HG02981 (cell line): ENCODE data around the gene SEMA5B.

Source experiments
- ATAC-seq: cut with Tn5 transposase; IDR thresholded peaks from one replicate; pipeline ENCODE4 v1.9.1; 2021; ENCODE audit warnings: mild to moderate bottlenecking, moderate library complexity; ENCODE audit not compliant: unreplicated experiment

SEMA5B gene

GRCh38 chr3:123026565-123027291 lies 835 bp downstream of the SEMA5B start:
- ATAC-seq = no peak

DNA sequence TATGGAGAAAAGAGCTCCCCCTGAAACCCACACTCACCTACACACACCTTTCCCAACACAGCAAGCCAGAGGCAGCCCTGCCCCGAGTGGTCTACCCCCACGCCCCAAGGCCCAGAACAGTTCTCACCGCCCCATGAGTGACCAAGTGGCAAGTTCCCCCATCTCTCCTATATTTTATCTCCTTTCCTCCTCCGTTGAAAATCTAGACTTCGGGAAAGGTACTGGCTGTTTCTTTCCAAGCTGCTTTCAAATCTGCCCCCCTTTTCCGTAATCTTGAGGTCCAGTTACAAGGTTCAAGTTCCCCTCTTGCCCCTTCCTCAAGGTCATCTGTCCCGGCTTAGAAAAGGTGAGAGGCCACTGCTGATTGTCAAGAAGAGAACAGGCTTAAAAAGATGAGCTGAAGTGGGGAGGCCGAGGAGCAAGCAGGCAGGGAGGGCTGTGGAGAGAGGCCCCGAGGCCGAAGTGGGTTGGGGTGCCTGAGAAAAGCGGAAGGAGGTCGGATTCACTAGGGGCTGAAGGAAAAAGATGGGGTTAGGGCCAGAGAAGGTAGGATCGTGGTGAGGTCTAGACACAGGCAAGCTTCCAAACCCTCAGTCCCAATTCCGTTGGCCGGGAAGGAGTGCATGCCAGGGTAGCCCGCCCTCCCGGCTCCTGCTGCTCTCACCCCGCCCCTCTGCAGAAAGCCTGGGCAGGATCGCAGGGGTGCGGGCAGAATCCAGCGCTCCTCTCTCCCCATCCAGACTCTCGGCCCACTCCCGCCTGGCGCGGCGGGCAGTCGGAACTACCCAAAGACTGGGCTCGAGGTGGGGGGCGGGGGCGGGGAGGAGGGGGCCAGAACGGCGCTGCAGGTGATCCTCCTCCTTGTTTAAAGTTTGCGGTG lies 1.7 kb downstream of the SEMA5B start:
- no peak for ATAC-seq

- no peak for ATAC-seq
Observed at GRCh38 chr3:123024056-123024455, 3.5 kb downstream of the SEMA5B start.

DNA sequence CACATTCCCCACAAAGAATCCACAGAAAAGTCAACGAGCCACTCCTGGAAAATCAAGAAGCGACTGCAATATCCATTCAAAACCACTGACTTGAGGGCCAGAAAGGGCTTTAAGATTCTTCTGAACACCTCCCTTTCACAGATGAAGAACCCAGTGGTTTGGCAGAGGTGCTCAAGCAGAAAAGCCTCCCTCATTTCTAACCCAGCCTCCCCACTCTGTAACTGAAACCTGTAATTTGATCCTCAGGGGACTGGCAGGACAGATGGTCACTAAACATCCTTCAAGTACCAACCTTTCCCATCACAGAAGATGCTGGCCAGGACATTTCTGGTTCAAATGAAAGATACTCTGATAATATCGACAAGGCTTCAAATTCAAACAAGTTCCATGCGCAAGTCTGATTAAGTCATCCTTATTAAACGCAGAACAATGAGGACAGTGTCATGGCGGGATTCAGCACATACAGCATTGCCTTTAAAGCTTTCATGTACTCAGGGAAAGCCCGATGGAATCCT lies 5.5 kb downstream of the SEMA5B start:
- no peak for ATAC-seq

DNA sequence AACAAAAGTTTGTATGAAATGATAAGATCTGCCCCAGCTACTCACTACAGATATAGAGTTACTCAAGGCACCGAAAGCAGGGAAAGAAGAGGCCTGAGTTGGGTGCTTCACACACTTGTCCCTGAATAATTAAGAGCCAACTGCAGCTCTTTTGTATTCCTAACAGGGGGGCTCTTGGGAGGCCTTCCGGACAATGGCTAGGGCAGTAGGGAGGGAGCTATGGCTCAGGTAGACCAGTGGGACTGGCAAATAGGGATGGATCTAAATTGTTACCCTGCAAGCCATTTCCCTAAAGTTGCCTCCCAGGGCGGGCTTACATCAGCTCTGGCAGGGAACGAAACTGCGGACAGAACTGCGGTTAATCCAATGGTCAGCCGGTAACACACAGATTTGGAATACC lies 6.2 kb downstream of the SEMA5B start:
- ATAC-seq = no peak

GRCh38 chr3:123020709-123021108 lies 6.9 kb downstream of the SEMA5B start:
- ATAC-seq = no peak

- no peak for ATAC-seq
Observed at GRCh38 chr3:123019591-123019990, 8.0 kb downstream of the SEMA5B start.

- no peak for ATAC-seq
Observed at GRCh38 chr3:123019161-123019560, 8.4 kb downstream of the SEMA5B start.

DNA sequence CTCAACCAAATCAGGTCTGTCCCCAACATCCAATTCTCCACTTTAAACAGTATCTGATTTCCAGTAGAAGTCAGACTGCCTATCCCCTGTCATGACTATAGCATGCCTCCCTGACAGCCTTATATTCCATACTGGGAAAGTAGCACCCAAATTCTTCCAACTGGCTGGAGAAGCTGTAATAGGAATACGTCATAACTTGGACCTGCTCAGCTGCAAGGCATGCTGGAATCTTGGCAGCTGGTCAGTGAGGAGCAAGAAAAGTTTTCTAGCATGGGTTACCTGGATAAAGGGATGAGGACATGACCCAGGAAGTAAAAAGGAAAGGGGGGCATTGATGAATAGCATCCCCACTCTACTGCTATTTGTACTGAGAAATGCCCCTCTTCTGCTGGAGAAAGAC lies 8.9 kb downstream of the SEMA5B start:
- no peak for ATAC-seq

GRCh38 chr3:123015596-123015995 lies 12.0 kb downstream of the SEMA5B start:
- ATAC-seq = no peak

DNA sequence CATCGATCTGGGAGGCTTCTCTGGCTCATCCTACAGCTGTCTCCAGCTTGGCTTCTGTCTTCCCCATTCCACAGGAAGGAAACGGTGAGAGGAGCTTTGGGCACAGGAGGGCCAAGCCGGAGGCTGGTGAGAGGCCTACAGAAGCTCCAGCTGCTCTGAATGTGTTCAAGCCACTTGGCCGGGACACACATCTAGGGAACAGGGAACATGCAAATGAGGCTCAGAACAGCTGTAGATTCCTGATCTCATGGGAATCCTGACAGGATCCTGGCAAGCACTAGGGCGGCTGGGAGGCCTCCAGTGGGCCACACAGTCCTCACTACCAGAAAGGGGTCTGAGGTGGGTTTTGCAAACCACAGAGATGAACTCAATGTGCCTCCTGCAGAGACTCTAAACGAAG lies 13.7 kb downstream of the SEMA5B start:
- ATAC-seq = no peak

DNA sequence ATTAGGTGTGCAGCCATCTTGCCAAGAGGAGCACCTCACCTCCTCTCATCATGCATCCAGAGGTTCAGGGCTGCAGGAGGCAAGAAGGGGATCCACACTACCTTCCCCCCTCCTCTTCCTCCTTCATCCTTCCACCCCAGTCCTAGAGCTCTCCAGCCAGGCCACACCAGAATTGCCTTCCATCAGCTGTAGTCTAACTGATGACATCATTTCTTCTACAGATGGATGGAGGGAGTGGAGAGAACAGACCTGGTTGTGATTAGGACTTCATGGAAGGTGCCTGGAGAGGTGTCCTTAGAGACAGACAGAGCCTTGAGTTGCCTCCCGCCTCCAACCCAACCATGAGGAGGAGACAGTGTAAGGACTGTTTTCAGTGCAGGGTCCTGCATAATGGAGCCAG lies 14.9 kb downstream of the SEMA5B start:
- ATAC-seq = no peak

DNA sequence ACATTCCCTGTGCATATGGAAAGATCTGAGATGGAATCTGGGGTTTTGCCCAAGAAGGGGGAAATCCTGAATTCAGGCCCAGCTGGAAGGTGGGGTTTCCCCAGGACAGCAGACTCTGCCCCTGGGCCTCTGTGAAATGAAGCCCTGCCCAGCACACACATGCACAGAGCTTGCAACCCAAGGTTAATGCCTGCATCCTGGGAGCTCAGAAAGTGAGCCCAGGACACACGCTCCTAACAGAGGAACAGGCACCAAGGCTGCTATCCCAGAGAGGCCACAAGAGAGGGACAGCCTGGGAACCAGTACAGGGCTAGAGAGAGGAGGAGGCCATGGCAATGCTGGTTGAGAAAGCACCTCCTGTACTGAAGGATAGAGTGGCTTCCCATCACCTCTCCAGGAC lies 16.1 kb downstream of the SEMA5B start:
- ATAC-seq = no peak

DNA sequence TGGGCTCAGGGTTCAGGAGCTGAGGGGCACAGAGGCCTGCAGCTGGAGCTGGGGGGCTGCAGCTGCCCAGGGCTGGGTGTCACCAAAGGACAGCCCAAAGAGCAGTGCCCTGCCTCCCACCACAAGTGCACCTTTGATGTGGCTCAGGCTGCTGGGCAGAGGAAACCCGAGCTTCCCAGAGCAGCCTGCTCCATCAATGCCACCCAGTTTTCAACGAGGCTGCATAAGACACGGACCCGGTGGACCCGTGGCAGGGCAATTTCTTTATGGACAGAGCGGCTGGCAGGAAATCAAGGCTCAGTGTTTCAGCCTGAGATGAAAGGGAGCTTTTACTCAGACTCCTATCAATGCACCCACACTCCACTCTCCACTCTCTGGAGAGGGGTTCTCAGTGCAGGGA lies 18.7 kb downstream of the SEMA5B start:
- no peak for ATAC-seq

GRCh38 chr3:123006609-123007008 lies 21.0 kb downstream of the SEMA5B start:
- no peak for ATAC-seq

GRCh38 chr3:123005291-123005690 lies 22.3 kb downstream of the SEMA5B start:
- ATAC-seq = no peak

GRCh38 chr3:123004201-123004918 lies 23.2 kb downstream of the SEMA5B start:
- ATAC-seq = no peak

- ATAC-seq = no peak
Observed at GRCh38 chr3:123002749-123003497, 24.6 kb downstream of the SEMA5B start.

DNA sequence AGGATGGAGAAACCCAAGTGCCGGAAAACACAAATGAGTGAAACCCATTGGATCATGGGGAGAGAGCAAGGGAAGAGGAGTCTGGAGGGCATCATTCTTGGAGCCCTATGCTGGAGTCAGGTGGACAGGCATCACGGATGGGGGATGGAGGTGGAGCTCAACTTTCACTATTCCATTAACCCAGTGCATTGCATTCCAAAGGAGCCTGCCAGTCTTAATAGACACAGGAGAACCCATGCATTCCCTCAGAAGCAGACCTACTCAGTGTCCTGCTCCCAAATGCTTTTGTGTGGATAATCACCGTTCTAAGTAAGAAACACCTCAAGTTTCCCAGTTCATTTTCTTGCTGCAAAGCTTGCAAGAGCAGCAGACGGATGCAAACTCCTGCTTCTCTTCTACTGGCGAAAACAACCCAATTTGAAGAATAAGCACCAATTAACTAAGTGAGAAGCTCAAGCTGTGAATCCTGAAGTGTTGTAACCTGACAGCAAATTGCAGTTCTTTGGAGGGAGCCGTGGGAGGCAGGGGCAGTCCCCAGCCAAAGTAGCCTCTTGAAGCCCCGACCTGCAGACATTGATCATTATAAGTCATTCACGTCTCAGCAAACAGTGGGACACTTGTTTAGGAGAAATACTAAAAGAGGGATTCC lies 25.3 kb downstream of the SEMA5B start:
- ATAC-seq = no peak

DNA sequence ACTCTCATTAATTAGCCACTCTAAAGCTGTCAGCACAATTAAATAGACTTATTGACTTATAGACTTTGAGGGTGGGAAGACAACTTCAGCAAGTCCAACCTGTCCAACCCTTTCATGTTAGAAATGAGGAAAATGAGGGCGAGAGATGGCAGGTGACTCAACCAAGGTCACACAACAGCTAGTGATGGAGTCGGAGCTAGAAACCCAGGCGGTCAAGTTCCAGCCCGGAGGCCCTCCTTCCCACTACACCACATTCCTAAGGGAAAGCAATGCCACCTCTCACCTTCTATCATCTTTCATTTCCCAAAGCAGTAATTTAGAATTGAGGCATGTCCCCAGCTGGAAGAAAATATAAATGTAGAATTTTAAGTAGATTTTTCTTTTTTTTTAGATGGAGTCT lies 28.7 kb downstream of the SEMA5B start:
- ATAC-seq = no peak
